ENCODE results near the gene NFIB. TPM values are rescaled to one million over a fixed set of nuclear protein-coding genes. Genes with fewer than 3 reads are reported as not detected.
A peak's percentile ranks its signal among the peaks of the same experiment; 100 is the strongest.

NFIB gene
- total RNA-seq, 1 experiment from 2014 or later, result 14.3 TPM

DNA sequence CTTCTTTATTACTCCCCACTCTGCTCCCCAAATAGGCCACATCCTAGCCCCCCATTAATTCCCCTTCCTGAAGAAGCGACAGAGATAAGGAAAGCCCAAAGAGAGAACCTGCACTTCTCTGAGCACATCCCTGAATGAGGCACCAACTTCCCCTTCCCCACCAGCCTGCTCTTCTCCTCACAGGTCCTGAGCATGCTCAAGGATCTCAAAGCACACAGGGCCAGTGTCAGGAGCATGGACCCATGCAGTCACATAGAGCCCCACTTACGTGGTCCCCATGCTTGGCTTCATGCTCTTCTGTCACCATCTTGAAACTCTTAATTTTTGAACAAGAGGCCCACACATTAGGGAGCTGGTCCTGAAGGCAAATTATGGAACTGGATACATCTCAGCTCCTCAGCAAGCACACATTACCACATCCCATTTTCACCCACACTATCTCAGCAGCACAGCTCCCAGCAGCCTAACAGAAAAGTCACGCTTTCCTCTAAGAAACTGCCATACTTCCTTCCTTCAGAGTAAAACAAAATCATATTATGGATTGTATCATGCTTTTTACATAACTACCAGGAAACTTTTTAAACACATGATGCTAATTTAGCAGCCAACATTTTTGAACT lies 99.8 kb downstream of the NFIB start:
- Histone ChIP-seq H3T11ph (ENCODE audit: low read length) (no peak overlapping the region), H2BK20ac (ENCODE audit: low read depth, low read length, poor library complexity, severe bottlenecking) (no peak overlapping the region), H2AFZ (ENCODE audit: low read length) (no peak overlapping the region), H3K14ac (ENCODE audit: insufficient read depth, low read length) (no peak overlapping the region), H2BK5ac (ENCODE audit: insufficient read length, low read length) (no peak overlapping the region), H4K5ac (ENCODE audit: insufficient read length, low read depth, low read length) (no peak overlapping the region), H3K9ac (ENCODE audit: extremely low read depth, insufficient read length, low read length) (no peak overlapping the region), H3K23ac (ENCODE audit: insufficient read length, low read depth, low read length) (no peak overlapping the region), H2AK5ac (ENCODE audit: insufficient read length, low read length) (no peak overlapping the region), H3K27me3 (ENCODE audit: insufficient read depth, low read length) (no peaks in the 10 kb centered on the region), H3K4me2 (ENCODE audit: insufficient read depth, insufficient read length, low read length) (no peak overlapping the region), H4K20me1 (ENCODE audit: control insufficient read depth, insufficient read depth, insufficient read length) (no peaks in the 10 kb centered on the region), H4K91ac (ENCODE audit: insufficient read length, low read depth, low read length) (no peak overlapping the region), H3K79me2 (ENCODE audit: insufficient read depth, low read length) (no peaks in the 10 kb centered on the region), H3K18ac (ENCODE audit: insufficient read length, low read depth, low read length) (no peak overlapping the region), H4K8ac (replicated peaks; ENCODE audit: insufficient read length, low read depth, low read length) (no peak overlapping the region), H3K4ac (ENCODE audit: low read depth, low read length) (no peak overlapping the region), H2BK15ac (ENCODE audit: low read depth, low read length) (no peak overlapping the region), H3K9me3 (ENCODE audit: control insufficient read depth, low read depth, low read length) (no peaks in the 10 kb centered on the region), H2BK120ac (ENCODE audit: low read depth, low read length, poor library complexity, severe bottlenecking) (no peak overlapping the region), H3K4me1 (ENCODE audit: insufficient read depth, low read length) (peaks cover 3% of the 10 kb centered on the region; the same call in 1 of the 2 replicates), H3K56ac (ENCODE audit: insufficient read length, low read depth, low read length) (no peak overlapping the region), H2BK12ac (ENCODE audit: insufficient read length, low read depth, low read length) (no peak overlapping the region), H3K27ac (ENCODE audit: insufficient read length, low read depth, low read length) (no peak overlapping the region), H3K79me1 (ENCODE audit: insufficient read depth, low read depth, low read length, poor library complexity, severe bottlenecking) (no peaks in the 10 kb centered on the region), H3K23me2 (ENCODE audit: insufficient read length, low read depth, low read length, poor library complexity, severe bottlenecking) (no peaks in the 10 kb centered on the region)
- Mint-ChIP-seq H3K27ac (peak overlapping the region in 1 of 3 experiments; percentile 41; a peak in 2 of 7 replicates), H3K9me3 (no peaks in the 10 kb centered on the region), H3K27me3 (ENCODE audit: low read depth) (no peaks in the 10 kb centered on the region), H3K4me1 (peaks cover 29 to 30% of the 10 kb centered on the region in 2 experiments), H3K36me3 (ENCODE audit: insufficient read depth in 1 of 3, low read depth in 3 of 3) (no peaks in the 10 kb centered on the region), H3K4me3 (no peak overlapping the region)
- TF ChIP-seq, protein P1, sequence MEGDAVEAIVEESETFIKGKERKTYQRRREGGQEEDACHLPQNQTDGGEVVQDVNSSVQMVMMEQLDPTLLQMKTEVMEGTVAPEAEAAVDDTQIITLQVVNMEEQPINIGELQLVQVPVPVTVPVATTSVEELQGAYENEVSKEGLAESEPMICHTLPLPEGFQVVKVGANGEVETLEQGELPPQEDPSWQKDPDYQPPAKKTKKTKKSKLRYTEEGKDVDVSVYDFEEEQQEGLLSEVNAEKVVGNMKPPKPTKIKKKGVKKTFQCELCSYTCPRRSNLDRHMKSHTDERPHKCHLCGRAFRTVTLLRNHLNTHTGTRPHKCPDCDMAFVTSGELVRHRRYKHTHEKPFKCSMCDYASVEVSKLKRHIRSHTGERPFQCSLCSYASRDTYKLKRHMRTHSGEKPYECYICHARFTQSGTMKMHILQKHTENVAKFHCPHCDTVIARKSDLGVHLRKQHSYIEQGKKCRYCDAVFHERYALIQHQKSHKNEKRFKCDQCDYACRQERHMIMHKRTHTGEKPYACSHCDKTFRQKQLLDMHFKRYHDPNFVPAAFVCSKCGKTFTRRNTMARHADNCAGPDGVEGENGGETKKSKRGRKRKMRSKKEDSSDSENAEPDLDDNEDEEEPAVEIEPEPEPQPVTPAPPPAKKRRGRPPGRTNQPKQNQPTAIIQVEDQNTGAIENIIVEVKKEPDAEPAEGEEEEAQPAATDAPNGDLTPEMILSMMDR (conservative IDR thresholded peaks at IDR 0.05), result no peak
- no CpG with 5 or more reads among the region's 3 CpGs for WGBS (ENCODE audit: extremely low coverage, insufficient read length, low lambda C conversion rate)
- DNase-seq, result no peak

Data from H9 (cell line).